Measurements from ENCODE around the gene RNASET2. TPM values are rescaled to one million over a fixed set of nuclear protein-coding genes. Genes with fewer than 3 reads are reported as not detected.

RNASET2 gene
- total RNA-seq, 2 experiments from 2014 or later, result 69.2 to 73.1 TPM

DNA sequence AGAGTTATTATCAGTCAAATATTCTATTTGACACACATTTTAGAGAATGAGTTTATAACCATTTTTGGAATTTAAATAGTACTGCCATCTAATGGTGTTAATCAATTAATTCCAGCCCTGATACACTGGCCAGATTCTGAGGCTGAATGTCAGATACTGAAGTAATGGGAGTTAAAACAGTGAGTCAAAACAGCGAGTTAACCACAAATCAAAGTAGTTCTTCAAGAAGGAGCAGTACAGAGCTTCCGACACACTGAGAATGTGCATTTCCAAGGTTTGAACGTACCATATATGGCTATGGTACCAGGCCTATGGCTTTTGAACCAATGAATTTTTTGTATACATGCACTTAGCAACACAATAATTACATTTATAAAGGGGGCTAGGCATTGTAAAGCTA lies 31.6 kb upstream of the RNASET2 start:
- no peak for ATAC-seq (ENCODE audit: low read depth)
- Mint-ChIP-seq H3K9me3 (peaks cover under 1% of the 10 kb centered on the region), H3K27me3 (no peaks in the 10 kb centered on the region), H3K27ac (no peak overlapping the region), H3K36me3 (peaks cover 25% of the 10 kb centered on the region), H3K4me1 (peaks cover 6% of the 10 kb centered on the region), H3K4me3 (no peak overlapping the region)
- POLR2A ChIA-PET, result no interaction called here
- no peak for DNase-seq

DNA sequence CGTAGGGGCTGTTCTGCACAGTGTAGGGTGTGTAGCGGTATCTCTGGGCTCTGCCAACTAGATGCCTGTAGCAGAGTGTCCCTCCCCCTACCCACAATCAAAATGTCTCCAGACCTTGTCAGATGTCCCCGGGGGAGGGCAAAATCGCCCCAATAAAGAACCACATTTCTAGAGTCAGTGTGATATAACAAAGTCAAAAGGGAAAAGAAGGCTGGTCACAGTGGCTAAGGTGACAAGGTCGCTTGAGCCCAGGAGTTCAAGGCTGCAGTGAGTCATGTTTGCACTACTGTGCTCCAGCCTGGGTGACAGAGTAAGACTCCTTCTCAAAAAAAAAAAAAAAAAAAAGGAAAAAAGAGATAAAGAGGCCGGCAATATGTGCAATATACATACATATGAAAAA lies 31.1 kb upstream of the RNASET2 start:
- POLR2A ChIA-PET, result no interaction called here
- peaks cover 29% of the 10 kb centered on the region for H3K36me3 Mint-ChIP-seq
- DNase-seq (no peak), ATAC-seq (ENCODE audit: low read depth) (no peak)
- no peaks in the 10 kb centered on the region for H3K27me3 Mint-ChIP-seq
- H3K9me3 Mint-ChIP-seq, result peaks cover 2% of the 10 kb centered on the region
- no peak overlapping the region for H3K27ac Mint-ChIP-seq
- no peak overlapping the region for H3K4me3 Mint-ChIP-seq
- H3K4me1 Mint-ChIP-seq, result peaks cover 6% of the 10 kb centered on the region

DNA sequence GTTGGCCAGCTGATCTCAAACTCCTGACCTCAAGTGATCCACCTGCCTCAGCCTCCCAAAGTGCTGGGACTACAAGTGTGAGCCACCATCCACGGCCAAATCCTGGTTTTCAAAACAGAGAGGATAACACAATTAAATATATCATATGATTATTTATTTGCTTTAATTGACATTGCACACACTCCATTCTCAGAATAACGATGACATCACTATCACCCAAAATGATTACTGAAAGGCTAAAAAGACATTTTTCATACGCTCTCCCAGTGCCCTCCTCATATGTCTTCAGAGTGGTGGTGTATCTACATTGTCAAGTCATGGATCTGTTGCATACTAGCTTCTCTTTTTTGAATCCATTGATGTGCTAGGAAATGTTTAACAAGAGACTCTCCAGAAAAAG lies 24.4 kb upstream of the RNASET2 start:
- ATAC-seq (ENCODE audit: low read depth), result no peak
- POLR2A ChIA-PET, result no interaction called here
- H3K4me1 Mint-ChIP-seq, result peaks cover 1% of the 10 kb centered on the region
- H3K27me3 Mint-ChIP-seq, result no peaks in the 10 kb centered on the region
- H3K9me3 Mint-ChIP-seq, result peaks cover 4% of the 10 kb centered on the region
- no peak overlapping the region for H3K4me3 Mint-ChIP-seq
- DNase-seq, result no peak
- H3K27ac Mint-ChIP-seq, result no peak overlapping the region
- H3K36me3 Mint-ChIP-seq, result peaks cover 35% of the 10 kb centered on the region

DNA sequence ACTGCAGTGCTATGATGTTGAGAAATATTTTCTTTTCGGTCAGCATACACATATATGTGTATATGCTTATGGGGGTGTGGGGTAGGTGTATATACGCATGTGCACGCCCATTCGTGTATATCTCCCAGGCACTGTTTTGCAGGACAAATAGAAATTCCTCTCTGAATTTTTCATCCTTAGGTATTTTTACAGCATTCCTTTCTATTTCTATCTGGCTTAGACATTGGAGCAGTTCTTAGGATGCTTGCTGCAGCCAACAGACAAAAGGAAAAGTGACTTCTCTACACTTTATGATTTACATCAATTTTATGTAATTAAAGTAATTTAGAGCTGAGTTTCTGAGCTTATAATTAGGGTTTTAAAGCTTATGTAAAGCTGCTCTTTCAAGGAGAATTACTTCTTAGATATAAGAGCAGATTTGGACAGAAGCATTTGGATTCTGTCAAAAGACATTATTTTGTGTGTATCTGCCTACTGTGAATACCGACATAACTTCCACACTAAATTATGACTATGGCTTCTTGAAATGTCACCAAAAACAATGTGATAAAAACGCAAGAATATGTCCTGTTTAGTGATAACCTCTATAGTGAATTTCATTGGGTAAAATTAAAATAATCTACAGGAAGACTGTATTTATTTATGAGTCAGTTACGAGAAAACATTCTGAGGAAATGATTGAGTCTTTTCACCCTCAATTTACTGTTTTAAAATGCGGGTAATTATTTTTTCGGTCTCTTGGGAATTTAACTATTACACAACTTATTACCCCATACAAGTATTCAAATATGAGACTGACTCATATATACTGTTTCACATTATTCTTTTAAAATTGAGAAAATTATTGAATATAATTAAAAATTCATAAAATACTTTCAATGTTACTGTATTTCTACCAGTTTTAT lies 21.5 kb upstream of the RNASET2 start:
- Mint-ChIP-seq H3K4me1 (peaks cover 1% of the 10 kb centered on the region), H3K27ac (no peak overlapping the region), H3K36me3 (peaks cover 36% of the 10 kb centered on the region), H3K4me3 (no peak overlapping the region), H3K9me3 (peaks cover 2% of the 10 kb centered on the region), H3K27me3 (no peaks in the 10 kb centered on the region)
- DNase-seq (no peak), ATAC-seq (ENCODE audit: low read depth) (no peak)
- POLR2A ChIA-PET, result no interaction called here

DNA sequence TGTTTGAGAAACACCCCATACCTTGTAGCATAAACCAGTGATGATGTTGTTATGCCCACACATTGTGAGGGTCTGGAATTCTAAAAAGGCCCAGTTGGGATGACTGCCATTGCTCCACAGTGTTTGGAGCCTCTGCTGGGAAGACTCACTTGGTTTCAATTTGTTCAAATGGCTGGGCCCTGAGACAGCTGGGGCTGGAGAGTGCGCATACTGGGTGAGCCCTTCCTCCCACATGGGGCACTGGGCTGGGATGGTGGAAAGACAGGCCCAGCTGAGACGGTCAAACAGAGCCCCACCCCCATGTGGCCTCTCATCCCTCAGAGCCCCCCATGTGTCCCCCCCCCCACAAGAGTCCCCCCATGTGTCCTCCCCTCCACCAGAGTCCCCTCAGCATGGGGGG lies 20.3 kb upstream of the RNASET2 start:
- Mint-ChIP-seq H3K4me3 (no peak overlapping the region), H3K9me3 (no peaks in the 10 kb centered on the region), H3K27me3 (no peaks in the 10 kb centered on the region), H3K4me1 (peaks cover 1% of the 10 kb centered on the region), H3K36me3 (peaks cover 38% of the 10 kb centered on the region), H3K27ac (no peak overlapping the region)
- DNase-seq, result no peak
- ATAC-seq (ENCODE audit: low read depth), result no peak
- POLR2A ChIA-PET, result interaction anchor here (0.8 kb wide), 1 partner anchor 17 kb away, joined by 3 read pairs; no protein-coding TSS in a partner anchor

DNA sequence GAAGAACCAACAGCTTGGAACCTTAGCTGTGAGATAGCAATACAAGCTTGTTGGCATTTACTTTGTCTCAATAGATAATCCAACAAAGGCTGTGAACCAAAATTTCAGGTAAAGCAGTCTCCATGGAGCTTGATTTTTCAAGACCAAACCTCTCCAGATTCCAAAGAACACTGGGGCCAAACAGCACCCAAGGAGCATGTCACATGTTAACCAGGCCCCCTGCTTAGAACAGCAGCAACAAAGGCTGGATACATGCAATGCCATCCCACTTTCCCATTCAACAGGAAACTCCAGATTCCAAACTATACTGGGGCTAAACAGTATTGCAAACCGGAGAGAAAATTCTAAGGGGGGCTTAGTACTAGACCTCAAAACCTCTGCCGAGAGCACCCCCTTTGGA lies 15.8 kb upstream of the RNASET2 start:
- POLR2A ChIA-PET, result no interaction called here
- H3K27ac Mint-ChIP-seq, result no peak overlapping the region

DNA sequence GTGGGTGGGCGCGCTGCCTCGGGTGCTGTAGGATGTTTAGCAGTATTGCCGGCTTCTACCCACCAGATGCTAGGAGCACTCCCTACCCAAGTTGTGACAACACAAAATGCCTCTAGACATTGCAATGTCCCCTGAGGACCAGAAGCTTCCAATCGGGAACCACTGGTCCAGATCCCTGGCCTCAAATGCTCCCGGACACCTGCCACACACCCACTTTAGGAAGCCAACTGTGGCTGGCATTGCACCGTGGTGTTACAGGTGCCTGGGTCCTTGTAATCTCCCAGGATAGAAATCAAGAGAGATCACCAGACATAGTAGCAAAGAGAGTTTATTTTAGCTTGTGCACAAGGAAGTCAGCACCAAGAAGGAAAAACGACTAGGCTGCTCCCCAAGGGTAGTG lies 14.9 kb upstream of the RNASET2 start:
- POLR2A ChIA-PET, result no interaction called here
- ATAC-seq (ENCODE audit: low read depth) (no peak), DNase-seq (no peak)
- H3K4me3 Mint-ChIP-seq, result no peak overlapping the region
- no peak overlapping the region for H3K27ac Mint-ChIP-seq
- H3K9me3 Mint-ChIP-seq, result peaks cover 5% of the 10 kb centered on the region
- H3K27me3 Mint-ChIP-seq, result no peaks in the 10 kb centered on the region
- peaks cover 60% of the 10 kb centered on the region for H3K36me3 Mint-ChIP-seq
- H3K4me1 Mint-ChIP-seq, result peaks cover 11% of the 10 kb centered on the region

More for the DNA sequence above, 15.8 kb upstream of the RNASET2 start:
- ATAC-seq (ENCODE audit: low read depth) (no peak), DNase-seq (no peak)
- Mint-ChIP-seq H3K4me3 (no peak overlapping the region), H3K4me1 (peaks cover 11% of the 10 kb centered on the region), H3K9me3 (peaks cover 2% of the 10 kb centered on the region), H3K36me3 (peaks cover 55% of the 10 kb centered on the region), H3K27me3 (no peaks in the 10 kb centered on the region)

DNA sequence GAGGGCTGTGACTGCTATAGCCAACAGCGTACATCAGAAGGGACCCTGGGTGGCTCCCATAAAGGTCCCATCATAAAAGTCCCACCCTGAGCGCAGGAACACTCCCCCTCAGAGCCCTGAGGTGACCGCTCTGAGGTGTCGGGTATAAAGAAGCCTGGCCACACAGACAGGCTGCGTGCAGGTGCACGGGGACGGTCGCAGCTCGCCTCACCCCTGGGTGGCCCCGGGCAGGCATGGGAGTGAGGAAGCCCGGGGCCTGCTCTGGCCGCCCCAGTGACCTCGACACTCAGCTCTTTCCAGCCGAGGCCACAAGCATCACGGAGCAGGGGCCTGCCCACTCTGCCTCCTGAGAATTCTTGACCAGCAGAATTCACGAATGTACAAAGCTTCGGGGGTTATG lies 14.4 kb upstream of the RNASET2 start:
- POLR2A ChIA-PET, result no interaction called here
- H3K27me3 Mint-ChIP-seq, result no peaks in the 10 kb centered on the region
- ATAC-seq (ENCODE audit: low read depth), result no peak
- no peak overlapping the region for H3K4me3 Mint-ChIP-seq
- H3K4me1 Mint-ChIP-seq, result peaks cover 11% of the 10 kb centered on the region
- H3K27ac Mint-ChIP-seq, result no peak overlapping the region
- H3K36me3 Mint-ChIP-seq, result peaks cover 60% of the 10 kb centered on the region
- DNase-seq, result no peak
- H3K9me3 Mint-ChIP-seq, result peaks cover 7% of the 10 kb centered on the region

DNA sequence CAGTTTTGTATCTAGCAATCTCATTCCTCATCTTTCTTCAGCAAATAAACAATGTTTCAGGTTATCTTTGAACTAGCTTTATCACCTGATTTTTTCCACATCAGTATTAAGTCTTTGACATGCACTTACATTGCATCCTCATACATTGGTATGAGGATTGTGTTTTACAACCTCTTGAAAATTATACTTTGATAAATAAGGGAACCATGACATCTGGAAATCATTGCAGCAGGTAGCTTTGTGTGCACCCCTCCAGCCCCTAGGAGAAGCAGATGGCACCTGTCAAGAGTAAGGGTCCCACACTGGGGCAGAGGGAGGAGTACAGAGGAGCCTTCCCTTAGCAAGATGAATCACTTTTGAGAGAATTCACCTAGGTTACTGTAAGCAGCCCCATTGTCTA lies 13.7 kb upstream of the RNASET2 start:
- no peak overlapping the region for H3K27ac Mint-ChIP-seq
- H3K36me3 Mint-ChIP-seq, result peaks cover 57% of the 10 kb centered on the region
- no peak overlapping the region for H3K4me3 Mint-ChIP-seq

DNA sequence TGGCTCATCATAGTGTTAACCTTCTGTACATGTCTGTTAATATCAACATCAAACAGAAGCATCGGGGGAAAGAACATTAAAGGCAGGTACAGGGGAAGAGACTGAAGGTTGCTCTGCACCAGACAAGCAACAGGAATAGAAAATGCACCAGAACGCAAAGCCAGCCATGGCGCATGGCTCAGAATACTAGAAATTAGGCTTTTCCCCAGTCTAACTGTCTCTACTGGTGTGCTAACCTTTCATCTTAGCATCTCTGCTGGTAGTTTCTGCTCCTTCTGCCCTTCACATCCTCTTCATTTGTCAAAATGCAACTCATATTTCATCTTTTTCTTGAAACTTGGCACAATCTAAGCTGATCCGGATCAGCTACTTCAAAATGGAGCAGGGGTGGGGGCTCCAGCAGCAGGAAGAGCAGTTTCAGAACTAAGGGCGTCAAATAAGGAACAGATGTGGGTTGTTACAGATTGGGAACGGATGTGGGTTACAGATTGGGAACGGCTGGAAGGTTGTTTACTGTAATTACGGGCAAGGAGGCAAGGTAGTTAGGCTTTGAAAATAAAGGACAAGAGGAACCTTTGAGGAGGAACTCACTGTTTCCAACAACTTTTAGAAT lies 13.1 kb upstream of the RNASET2 start:
- Mint-ChIP-seq H3K27me3 (no peaks in the 10 kb centered on the region), H3K4me3 (peak overlapping the region; percentile 28), H3K36me3 (peaks cover 52% of the 10 kb centered on the region), H3K9me3 (peaks cover 9% of the 10 kb centered on the region), H3K4me1 (peaks cover 11% of the 10 kb centered on the region), H3K27ac (peak overlapping the region; percentile 4)
- DNase-seq (no peak), ATAC-seq (ENCODE audit: low read depth) (no peak)
- POLR2A ChIA-PET, result interaction anchor here (0.8 to 1.0 kb wide), 2 partner anchors 10 to 19 kb away, joined by 3 to 5 read pairs; no protein-coding TSS in a partner anchor

More for the DNA sequence above, 13.7 kb upstream of the RNASET2 start:
- ATAC-seq (ENCODE audit: low read depth) (no peak), DNase-seq (no peak)
- POLR2A ChIA-PET, result no interaction called here
- no peaks in the 10 kb centered on the region for H3K27me3 Mint-ChIP-seq
- H3K9me3 Mint-ChIP-seq, result peaks cover 8% of the 10 kb centered on the region
- H3K4me1 Mint-ChIP-seq, result peaks cover 11% of the 10 kb centered on the region

DNA sequence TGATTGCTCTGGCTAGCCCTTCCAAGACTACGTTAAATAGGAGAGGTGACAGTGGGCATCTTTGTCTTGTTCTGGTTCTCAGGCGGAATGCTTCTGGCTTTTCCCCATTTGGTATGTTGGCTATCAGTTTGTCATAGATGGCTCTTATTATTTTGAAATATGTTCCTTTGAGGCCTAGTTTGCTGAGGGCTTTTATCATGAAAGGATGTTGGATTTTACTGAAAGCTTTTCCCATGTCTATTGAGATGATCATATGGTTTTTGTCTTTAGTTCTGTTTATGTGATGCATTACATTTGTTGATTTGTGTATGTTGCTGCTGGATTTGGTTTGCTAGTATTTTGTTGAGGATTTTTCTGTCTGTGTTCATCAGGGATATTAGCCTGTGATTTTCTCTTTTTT lies 9.9 kb upstream of the RNASET2 start:
- Mint-ChIP-seq H3K9me3 (peaks cover 19% of the 10 kb centered on the region), H3K4me1 (peaks cover 11% of the 10 kb centered on the region), H3K27me3 (no peaks in the 10 kb centered on the region), H3K4me3 (no peak overlapping the region), H3K27ac (no peak overlapping the region), H3K36me3 (peaks cover 35% of the 10 kb centered on the region)
- POLR2A ChIA-PET, result interaction anchor here (0.7 kb wide), 1 partner anchor 10 kb away, joined by 3 read pairs; the partner anchor contains the start of gene RNASET2
- ATAC-seq (ENCODE audit: low read depth) (no peak), DNase-seq (no peak)

DNA sequence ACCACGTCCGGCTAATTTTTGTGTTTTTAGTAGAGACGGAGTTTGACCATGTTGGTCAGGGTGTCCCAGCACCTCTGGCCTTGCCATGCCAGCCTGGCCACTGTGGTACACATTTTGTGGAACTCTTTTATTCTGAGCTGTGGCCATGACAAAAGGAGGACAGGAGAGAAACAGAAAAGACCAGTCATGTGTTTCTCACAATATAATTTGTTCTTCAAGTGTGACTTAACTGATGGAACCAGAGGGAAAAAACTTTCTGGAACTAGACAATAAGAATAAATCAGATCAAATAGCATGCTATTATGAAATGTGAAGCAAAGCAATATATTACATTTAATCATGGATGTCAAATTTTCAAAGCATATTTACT lies 4.2 kb upstream of the RNASET2 start:
- H3K4me3 Mint-ChIP-seq, result no peak overlapping the region

DNA sequence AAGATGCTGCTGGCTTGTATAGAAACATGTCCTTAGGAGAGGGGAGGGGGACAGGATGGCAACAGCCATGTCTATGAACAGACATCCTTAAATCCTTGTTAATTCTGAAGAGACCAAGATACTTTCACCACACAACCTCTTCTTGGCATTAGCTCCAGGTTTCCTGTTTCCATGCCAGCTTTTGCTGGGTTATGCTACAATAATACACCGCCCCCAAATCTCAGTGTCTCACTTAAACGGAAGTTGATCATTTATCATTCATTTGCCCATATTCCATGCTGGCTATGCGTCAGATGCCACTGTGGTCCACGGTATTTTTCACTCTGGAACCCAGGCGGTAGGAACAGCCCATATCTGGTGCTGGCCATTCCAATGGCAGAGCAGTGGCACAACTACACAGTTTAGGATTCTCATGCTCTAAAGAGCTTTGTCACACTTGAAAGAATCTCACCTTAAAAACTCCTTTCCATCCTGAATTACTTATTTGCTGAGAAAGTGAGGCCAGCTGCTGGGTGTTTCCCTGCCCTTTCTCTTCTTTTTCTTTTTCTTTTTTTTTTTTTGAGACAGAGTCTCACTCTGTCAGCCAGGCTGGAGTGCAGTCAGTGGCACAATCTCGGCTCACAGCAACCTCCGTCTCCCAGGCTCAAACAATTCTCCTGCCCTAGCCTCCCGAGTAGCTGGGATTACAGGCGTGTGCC lies 3.7 kb upstream of the RNASET2 start:
- ATAC-seq (ENCODE audit: low read depth) (no peak), DNase-seq (no peak)
- POLR2A ChIA-PET, result interaction anchor here (0.9 to 2.6 kb wide), 4 partner anchors 9 to 39 kb away, joined by 3 to 20 read pairs (median 4); partner anchors contain the start of gene CEP43
- H3K27ac Mint-ChIP-seq, result peak overlapping the region; percentile 99
- H3K27me3 Mint-ChIP-seq, result no peaks in the 10 kb centered on the region
- peaks cover 11% of the 10 kb centered on the region for H3K9me3 Mint-ChIP-seq
- peak overlapping the region; percentile 92 for H3K4me3 Mint-ChIP-seq
- peaks cover 33% of the 10 kb centered on the region for H3K4me1 Mint-ChIP-seq
- peaks cover 4% of the 10 kb centered on the region for H3K36me3 Mint-ChIP-seq

More for the DNA sequence above, 4.2 kb upstream of the RNASET2 start:
- H3K4me1 Mint-ChIP-seq, result peaks cover 29% of the 10 kb centered on the region
- DNase-seq, result no peak
- ATAC-seq (ENCODE audit: low read depth), result no peak
- no peaks in the 10 kb centered on the region for H3K27me3 Mint-ChIP-seq
- no peak overlapping the region for H3K27ac Mint-ChIP-seq
- POLR2A ChIA-PET, result interaction anchor here (2.6 kb wide), 1 partner anchor 38 kb away, joined by 20 read pairs; the partner anchor contains the start of gene CEP43
- peaks cover 12% of the 10 kb centered on the region for H3K9me3 Mint-ChIP-seq
- peaks cover 2% of the 10 kb centered on the region for H3K36me3 Mint-ChIP-seq
